Heart right ventricle (tissue), 16 donors: ENCODE results near the gene DENND4C. TPM values are rescaled to one million over a fixed set of nuclear protein-coding genes. Genes with fewer than 3 reads are reported as not detected.

Experiments
- ATAC-seq, 8 donors: fragments of 200-7000 bp; cut with Tn5 transposase; one replicate each; pipeline ENCODE4 v1.9.1; 2020; ENCODE audit warnings: mild to moderate bottlenecking in 8 of 8, moderate library complexity in 8 of 8, moderate number of reproducible peaks in 1 of 8
- DNase-seq, 2 donors: peaks; one replicate each; pipeline ENCODE4 v3.0.0-alpha.2; 2020
- H3K27ac ChIP-seq, 10 donors: fragments of 200-600 bp; sonication (generic) in 2 of 10; one replicate each; pipeline versions ENCODE4 v1.5.0 to v1.8.0; 2020 to 2022; ENCODE audit warnings: mild to moderate bottlenecking in 3 of 10
- H3K27me3 ChIP-seq, 7 donors: fragments of 200-600 bp; one replicate each; pipeline ENCODE4 v1.8.0; 2021 to 2022; ENCODE audit warnings: mild to moderate bottlenecking in 2 of 7
- H3K36me3 ChIP-seq, 9 donors: fragments of 200-600 bp; sonication (generic) in 1 of 9; one replicate each; pipeline versions ENCODE4 v1.5.0 to v1.8.0; 2020 to 2022; ENCODE audit warnings: mild to moderate bottlenecking in 2 of 9
- H3K4me1 ChIP-seq, 9 donors: fragments of 200-600 bp; sonication (generic) in 1 of 9; one replicate each; pipeline versions ENCODE4 v1.5.0 to v1.8.0; 2020 to 2022; ENCODE audit warnings: mild to moderate bottlenecking in 4 of 9
- H3K4me3 ChIP-seq, 10 donors: fragments of 200-600 bp; sonication (generic) in 2 of 10; one replicate each; pipeline versions ENCODE4 v1.5.0 to v1.8.0; 2020 to 2022; ENCODE audit warnings: mild to moderate bottlenecking in 7 of 10, moderate library complexity in 2 of 10
- H3K9me3 ChIP-seq, 11 donors: fragments of 200-600 bp in 10 of 11; sonication (generic) in 2 of 11; one replicate each; pipeline versions ENCODE4 v1.5.0 to v1.8.0; 2013 to 2022; ENCODE audit warnings: mild to moderate bottlenecking in 2 of 11, control low read depth in 1 of 11, moderate library complexity in 1 of 11
- WGBS, 2 donors: extraction: QIAGEN DNeasy Blood & Tissue Kit; methylation state at CpG; one replicate each; pipeline ENCODE4 v1.1.7; 2013; ENCODE audit warnings: inconsistent platforms in 1 of 2; 5-methylcytosine and 5-hydroxymethylcytosine counted together
- intact Hi-C, 10 donors: fragments of 100-400 bp; cut with DNase I; formaldehyde crosslinking; loops; one replicate each; pipeline versions ENCODE4 v1.11.1 to v1.14.2; 2022
- polyA plus RNA-seq, 2 donors: library from polyadenylated mRNA; stranded (reverse); fragments of 200-250 nt; gene quantifications; one replicate each; pipeline ENCODE4 v1.2.3, GENCODE V29; 2013
- total RNA-seq, 10 donors: library from RNA; stranded (reverse); fragmentation: NEBNext Ultra II Directional in 3 of 10; extraction: Animal tissue kit (Norgen Biotek cat#: 25700) in 3 of 10; gene quantifications; one replicate each; pipeline versions ENCODE4 v1.2.1 to v1.2.4, GENCODE V29; 2021 to 2023
- TF ChIP-seq, protein P1 (sequence below), 9 donors: fragments of 200-600 bp; sonication (generic) in 2 of 9; IDR thresholded peaks; one replicate each; pipeline versions ENCODE4 v1.5.0 to v1.8.0; 2021 to 2022; ENCODE audit warnings: antibody characterized with exemption in 9 of 9, mild to moderate bottlenecking in 5 of 9, moderate library complexity in 1 of 9
- donor health status: Arrhythmogenic right ventricular cardiomyopathy.
- donor health status: ischemic (EF 13 %, LVEDD 7.1; RV severe dilation, severe dysfunction).
- donor health status: healthy with polysubstance abuse.
- donor health status: DM: no; HTN: yes; CAD: no.
- donor health status: DM: no; HTN: no; CAD: no.
- donor health status: ischemic (EF 25% LVEDD 6.9; RV normal size, moderate dysfunction).
- donor health status: ischemic (EF 25% LVEDD 5.7; RV mildly dilated, moderate dysfunction).
- donor health status: healthy.
- donor health status: DM: yes; HTN: yes; CAD: no.
- donor health status: Ischemic cardiomyopathy.
- donor health status: ischemic (EF 35%, LVEDD 5.7; RV mildly dilated, moderate dysfunction).
- donor health status: nonischemic (EF 11% LVEDD 7.7; RV severe dilation, severe dysfunction).
- donor health status: DM: yes; HTN: yes; CAD: no.
- donor health status: PGD.
- donor health status: ischemic (EF 29% LVEDD 5.4; RV normal size, mild dysfunction).
- donor health status: nonischemic (EF 23%, LVEDD 6.1; RV moderate dilation, normal function).

Gene DENND4C
- total and polyA plus RNA-seq, 12 donors = 5.4 to 28.3 (median 23.5) TPM

GRCh38 chr9:19184144-19184917, 46.2 kb upstream of the DENND4C start:
- WGBS, 2 donors = 36 to 43% methylated on average over 7 of the region's 7 CpGs
- Histone ChIP-seq H3K27ac (peak overlapping the region; percentile 50 to 90 (median 84)), H3K36me3 (no peaks in the 10 kb centered on the region), H3K4me1 (peaks cover 5 to 48% (median 37%) of the 10 kb centered on the region in 9 donors), H3K27me3 (no peaks in the 10 kb centered on the region), H3K9me3 (no peaks in the 10 kb centered on the region), H3K4me3 (no peak overlapping the region)
- intact Hi-C loops = loop anchor here in 4 of 10 donors (2.0 to 10.0 kb wide), 3 partner anchors 46 to 50 kb away; partner anchors contain the start of gene DENND4C (in 4 of the 4)
- TF ChIP-seq, protein P1, sequence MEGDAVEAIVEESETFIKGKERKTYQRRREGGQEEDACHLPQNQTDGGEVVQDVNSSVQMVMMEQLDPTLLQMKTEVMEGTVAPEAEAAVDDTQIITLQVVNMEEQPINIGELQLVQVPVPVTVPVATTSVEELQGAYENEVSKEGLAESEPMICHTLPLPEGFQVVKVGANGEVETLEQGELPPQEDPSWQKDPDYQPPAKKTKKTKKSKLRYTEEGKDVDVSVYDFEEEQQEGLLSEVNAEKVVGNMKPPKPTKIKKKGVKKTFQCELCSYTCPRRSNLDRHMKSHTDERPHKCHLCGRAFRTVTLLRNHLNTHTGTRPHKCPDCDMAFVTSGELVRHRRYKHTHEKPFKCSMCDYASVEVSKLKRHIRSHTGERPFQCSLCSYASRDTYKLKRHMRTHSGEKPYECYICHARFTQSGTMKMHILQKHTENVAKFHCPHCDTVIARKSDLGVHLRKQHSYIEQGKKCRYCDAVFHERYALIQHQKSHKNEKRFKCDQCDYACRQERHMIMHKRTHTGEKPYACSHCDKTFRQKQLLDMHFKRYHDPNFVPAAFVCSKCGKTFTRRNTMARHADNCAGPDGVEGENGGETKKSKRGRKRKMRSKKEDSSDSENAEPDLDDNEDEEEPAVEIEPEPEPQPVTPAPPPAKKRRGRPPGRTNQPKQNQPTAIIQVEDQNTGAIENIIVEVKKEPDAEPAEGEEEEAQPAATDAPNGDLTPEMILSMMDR (IDR thresholded peaks at IDR 0.05) = no peak
- DNase-seq (peak; percentile 50 to 71), ATAC-seq (peak; percentile 88 to 96 (median 94))

GRCh38 chr9:19185191-19185590, 45.3 kb upstream of the DENND4C start:
- 88 to 92% methylated on average over 1 of the region's 1 CpG for WGBS, 2 donors
- peak overlapping the region in 7 of 10 donors; percentile 84 to 90 (median 87) for H3K27ac ChIP-seq
- TF ChIP-seq, protein P1 (IDR thresholded peaks at IDR 0.05) = no peak

DNA sequence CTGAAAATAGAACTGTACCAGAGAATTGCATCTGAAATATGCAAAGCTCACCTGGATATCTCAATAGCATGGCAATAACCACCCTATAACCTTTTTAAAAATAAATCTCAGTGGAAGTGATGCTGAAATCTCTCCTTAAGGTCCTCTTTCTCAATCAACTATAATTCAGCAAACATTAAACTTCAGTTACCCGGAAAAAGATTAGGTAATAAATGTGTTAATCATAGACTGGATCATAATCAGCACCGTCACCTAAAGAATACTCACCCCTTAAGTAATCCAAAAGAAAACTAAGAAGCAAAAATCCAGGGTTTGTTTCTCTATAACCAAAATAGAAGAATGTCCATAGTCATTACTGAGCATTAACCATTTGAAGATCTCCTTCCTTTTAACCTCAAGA, 44.3 kb upstream of the DENND4C start:
- Histone ChIP-seq H3K27me3 (no peaks in the 10 kb centered on the region), H3K9me3 (no peaks in the 10 kb centered on the region), H3K4me3 (no peak overlapping the region), H3K4me1 (peaks cover 5 to 45% (median 37%) of the 10 kb centered on the region in 9 donors), H3K27ac (no peak overlapping the region), H3K36me3 (no peaks in the 10 kb centered on the region)
- TF ChIP-seq, protein P1 (IDR thresholded peaks at IDR 0.05) = no peak
- DNase-seq = no peak
- intact Hi-C loops = loop anchor here in 4 of 10 donors (5.0 to 10.0 kb wide), 3 partner anchors 41 to 49 kb away; partner anchors contain the start of gene DENND4C (in 3 of the 4)
- 86 to 92% methylated on average over 2 of the region's 2 CpGs for WGBS, 2 donors
- ATAC-seq = no peak

More at GRCh38 chr9:19185191-19185590, 45.3 kb upstream of the DENND4C start:
- peaks cover 5 to 48% (median 37%) of the 10 kb centered on the region in 9 donors for H3K4me1 ChIP-seq
- DNase-seq = no peak
- no peak overlapping the region for H3K4me3 ChIP-seq
- intact Hi-C loops = loop anchor here in 5 of 10 donors (2.0 to 10.0 kb wide), 4 partner anchors 42 to 50 kb away; partner anchors contain the start of gene DENND4C (in 4 of the 5)
- ATAC-seq = no peak
- H3K27me3 ChIP-seq = no peaks in the 10 kb centered on the region
- H3K36me3 ChIP-seq = no peaks in the 10 kb centered on the region
- H3K9me3 ChIP-seq = no peaks in the 10 kb centered on the region

DNA sequence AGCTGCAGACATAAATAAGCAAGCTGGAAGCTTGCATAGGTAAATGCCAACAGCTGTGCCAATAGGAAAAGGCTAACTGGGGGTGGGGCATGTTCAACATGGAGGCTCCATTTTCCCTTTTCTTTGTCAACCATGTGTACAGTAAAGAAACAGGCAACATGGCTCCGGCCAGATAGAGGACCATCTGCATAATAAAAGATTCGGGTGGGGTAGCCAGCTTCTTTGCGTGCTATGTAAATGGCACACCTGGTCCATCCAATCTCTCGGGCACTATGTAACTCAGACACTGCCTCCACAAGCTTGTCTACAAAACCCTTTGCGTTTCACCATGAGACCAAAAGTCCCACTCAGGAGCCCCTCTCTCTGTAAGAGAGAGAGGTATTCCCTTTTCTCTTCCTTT, 41.7 kb upstream of the DENND4C start:
- peaks cover 2 to 33% (median 21%) of the 10 kb centered on the region in 9 donors for H3K4me1 ChIP-seq
- 95 to 96% methylated on average over 5 of the region's 5 CpGs for WGBS, 2 donors
- H3K27me3 ChIP-seq = no peaks in the 10 kb centered on the region
- H3K27ac ChIP-seq = no peak overlapping the region
- H3K4me3 ChIP-seq = no peak overlapping the region
- H3K9me3 ChIP-seq = no peaks in the 10 kb centered on the region
- DNase-seq (no peak), ATAC-seq (no peak)
- intact Hi-C loops = loop anchor here in 4 of 10 donors (5.0 to 10.0 kb wide), 3 partner anchors 39 to 46 kb away; partner anchors contain the start of gene DENND4C (in 3 of the 4)
- TF ChIP-seq, protein P1 (IDR thresholded peaks at IDR 0.05) = no peak
- no peaks in the 10 kb centered on the region for H3K36me3 ChIP-seq
